ENCODE measurements around the gene PUS10.

- no peak for TF ChIP-seq TAF1 (IDR thresholded peaks at IDR 0.05; ENCODE audit: low read depth, low read length)
- TF ChIP-seq POLR2A (IDR thresholded peaks at IDR 0.05; ENCODE audit: control extremely low read depth in 1 of 2, low read depth in 2 of 2, low read length in 2 of 2), result no peak
- no peak for TF ChIP-seq CTCF (IDR thresholded peaks at IDR 0.05; ENCODE audit: control extremely low read depth in 1 of 3, insufficient read depth in 1 of 3, low read depth in 1 of 3, low read length in 3 of 3)
- TF ChIP-seq USF2 (IDR thresholded peaks at IDR 0.05; ENCODE audit: low read length), result no peak
- TF ChIP-seq BCL11A (IDR thresholded peaks at IDR 0.05; ENCODE audit: low read depth in 2 of 2, low read length in 2 of 2), result no peak
- TF ChIP-seq RXRA (IDR thresholded peaks at IDR 0.05; ENCODE audit: insufficient read depth, low read depth, low read length), result no peak
- TF ChIP-seq HDAC2 (IDR thresholded peaks at IDR 0.05; ENCODE audit: borderline replicate concordance in 1 of 2, low read depth in 2 of 2, low read length in 2 of 2), result no peak
- no peak for TF ChIP-seq SRF (IDR thresholded peaks at IDR 0.05; ENCODE audit: low read depth, low read length)
- TF ChIP-seq GABPA (IDR thresholded peaks at IDR 0.05; ENCODE audit: borderline replicate concordance, insufficient read depth, low read length), result no peak
- TF ChIP-seq EZH2 (IDR thresholded peaks at IDR 0.05; ENCODE audit: low read depth, low read length, severe bottlenecking), result no peak
- TF ChIP-seq KDM1A (IDR thresholded peaks at IDR 0.05; ENCODE audit: borderline replicate concordance, low read length), result no peak
- TF ChIP-seq TBP (IDR thresholded peaks at IDR 0.05; ENCODE audit: low read depth, low read length), result no peak
- no peak for TF ChIP-seq JUN (IDR thresholded peaks at IDR 0.05; ENCODE audit: low read depth, low read length)
- TF ChIP-seq GTF2F1 (IDR thresholded peaks at IDR 0.05; ENCODE audit: borderline replicate concordance, low read depth, low read length), result no peak
Measured at GRCh38 chr2:60906395-60906794, 111.7 kb downstream of the PUS10 start.
